Activated CD8-positive, alpha-beta T cell treated with anti-CD3 and anti-CD28 coated beads for 36 hours (primary cell): Measurements from ENCODE around the gene CES4A. TPM values are rescaled to one million over a fixed set of nuclear protein-coding genes. Genes with fewer than 3 reads are reported as not detected.
"Not testable (repeated sequence)": the region's sequence is repeated elsewhere in the genome, so short reads cannot be mapped to it uniquely, and the experiment has no call there.

Experiments
- ATAC-seq: fragments of 200-7000 bp; cut with Tn5 transposase; one replicate; pipeline ENCODE4 v1.10.0; 2021; ENCODE audit warnings: mild to moderate bottlenecking, moderate library complexity
- CTCF ChIA-PET: fragments of 350-600 bp; sonication (Branson Sonifier 250); formaldehyde crosslinking; loops from one replicate; lab custom pipeline; 2021; ENCODE audit warnings: antibody characterized with exemption; lab: Charles Lee
- POLR2A ChIA-PET: fragments of 350-600 bp; sonication (Branson Sonifier 250); formaldehyde crosslinking; loops from one replicate; lab custom pipeline; 2021; ENCODE audit warnings: antibody characterized with exemption; lab: Charles Lee
- DNase-seq: peaks from one replicate; pipeline ENCODE4 v3.0.0-alpha.2; 2020
- H3K27ac Mint-ChIP-seq: one replicate; pipeline ENCODE4 v1.8.0; 2021; ENCODE audit warnings: mild to moderate bottlenecking, mixed read lengths
- H3K27me3 Mint-ChIP-seq: one replicate; pipeline ENCODE4 v1.8.0; 2021; ENCODE audit warnings: mixed read lengths
- H3K36me3 Mint-ChIP-seq: one replicate; pipeline ENCODE4 v1.8.0; 2021; ENCODE audit warnings: low read depth, mixed read lengths
- H3K4me1 Mint-ChIP-seq: one replicate; pipeline ENCODE4 v1.8.0; 2021; ENCODE audit warnings: low read depth, mixed read lengths
- H3K4me3 Mint-ChIP-seq: one replicate; pipeline ENCODE4 v1.8.0; 2021; ENCODE audit warnings: mild to moderate bottlenecking, moderate library complexity, mixed read lengths
- H3K9me3 Mint-ChIP-seq: one replicate; pipeline ENCODE4 v1.8.0; 2021; ENCODE audit warnings: mixed read lengths
- CTCF ChIP-seq: fragments of 200-600 bp; IDR thresholded peaks from one replicate; pipeline ENCODE4 v1.8.0; 2022; ENCODE audit warnings: antibody characterized with exemption, mild to moderate bottlenecking
- intact Hi-C: fragments of 100-400 bp; cut with micrococcal nuclease; formaldehyde crosslinking; loops from one replicate; pipeline ENCODE4 v1.10.0; 2022
- total RNA-seq, 2 experiments: library from RNA; stranded (reverse); gene quantifications; one replicate each; pipeline ENCODE4 v1.2.3, GENCODE V29; 2021

Gene CES4A
- total RNA-seq, 2 experiments from 2014 or later, result 4.5 to 5.9 TPM

DNA sequence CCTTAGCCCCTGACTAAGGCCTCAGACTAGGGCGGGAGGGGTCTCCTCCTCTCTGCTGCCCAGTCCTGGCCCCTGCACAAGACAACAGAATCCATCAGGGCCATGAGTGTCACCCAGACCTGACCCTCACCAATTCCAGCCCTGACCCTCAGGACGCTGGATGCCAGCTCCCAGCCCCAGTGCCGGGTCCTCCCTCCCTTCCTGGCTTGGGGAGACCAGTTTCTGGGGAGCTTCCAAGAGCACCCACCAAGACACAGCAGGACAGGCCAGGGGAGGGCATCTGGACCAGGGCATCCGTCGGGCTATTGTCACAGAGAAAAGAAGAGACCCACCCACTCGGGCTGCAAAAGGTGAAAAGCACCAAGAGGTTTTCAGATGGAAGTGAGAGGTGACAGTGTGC lies 14.7 kb upstream of the CES4A start:
- POLR2A ChIA-PET, result interaction anchor here (1.1 to 1.4 kb wide), 3 partner anchors 40 to 69 kb away, joined by 3 to 4 read pairs (median 4); partner anchors contain the start of gene CBFB
- Mint-ChIP-seq H3K4me1 (peaks cover 24% of the 10 kb centered on the region), H3K27ac (no peak overlapping the region), H3K36me3 (no peaks in the 10 kb centered on the region), H3K4me3 (no peak overlapping the region), H3K9me3 (no peaks in the 10 kb centered on the region), H3K27me3 (peaks cover 4% of the 10 kb centered on the region)
- TF ChIP-seq CTCF, result no peak
- ATAC-seq (no peak), DNase-seq (no peak)
- intact Hi-C loops, result loop anchor here (10.0 kb wide), 1 partner anchor 211 kb away; the partner anchor contains the start of gene MATCAP1
- CTCF ChIA-PET, result interaction anchor here (1.5 to 5.2 kb wide), 3 partner anchors 13 to 182 kb away, joined by 4 to 41 read pairs (median 9); partner anchors contain the start of gene CES3

DNA sequence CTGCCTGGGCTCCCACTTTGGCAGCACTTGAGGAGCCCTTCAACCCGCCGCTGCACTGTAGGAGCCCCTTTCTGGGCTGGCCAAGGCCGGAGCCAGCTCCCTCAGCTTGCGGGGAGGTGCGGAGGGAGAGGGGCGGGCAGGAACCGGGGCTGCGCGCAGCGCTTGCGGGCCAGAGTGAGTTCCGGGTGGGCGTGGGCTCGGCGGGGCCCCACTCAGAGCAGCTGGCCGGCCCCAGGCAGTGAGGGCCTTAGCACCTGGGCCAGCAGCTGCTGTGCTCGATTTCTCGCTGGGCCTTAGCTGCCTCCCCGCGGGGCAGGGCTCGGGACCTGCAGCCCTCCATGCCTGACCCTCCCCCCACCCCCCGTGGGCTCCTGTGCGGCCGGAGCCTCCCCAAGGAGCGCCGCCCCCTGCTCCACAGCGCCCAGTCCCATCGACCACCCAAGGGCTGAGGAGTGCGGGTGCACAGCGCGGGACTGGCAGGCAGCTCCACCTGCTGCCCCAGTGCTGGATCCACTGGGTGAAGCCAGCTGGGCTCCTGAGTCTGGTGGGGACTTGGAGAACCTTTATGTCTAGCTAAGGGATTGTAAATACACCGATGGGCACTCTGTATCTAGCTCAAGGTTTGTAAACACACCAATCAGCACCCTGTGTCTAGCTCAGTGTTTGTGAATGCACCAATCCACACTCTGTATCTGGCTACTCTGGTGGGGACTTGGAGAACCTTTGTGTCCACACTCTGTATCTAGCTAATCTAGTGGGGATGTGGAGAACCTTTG lies 14.0 kb upstream of the CES4A start:
- not testable (repeated sequence) for H3K9me3 Mint-ChIP-seq, DNase-seq, ATAC-seq, H3K27me3 Mint-ChIP-seq, H3K36me3 Mint-ChIP-seq
- Mint-ChIP-seq H3K27ac (peak overlapping the region; percentile 58), H3K4me1 (peaks cover 30% of the 10 kb centered on the region), H3K4me3 (peak overlapping the region; percentile 72)
- CTCF ChIA-PET, result interaction anchor here (1.1 to 6.2 kb wide), 9 partner anchors 9 to 211 kb away, joined by 3 to 53 read pairs (median 15); partner anchors contain the start of gene CES3
- intact Hi-C loops, result loop anchor here (10.0 kb wide), 1 partner anchor 210 kb away; the partner anchor contains the start of gene MATCAP1
- POLR2A ChIA-PET, result interaction anchor here (1.0 to 1.4 kb wide), 5 partner anchors 11 to 69 kb away, joined by 3 to 5 read pairs (median 4); partner anchors contain the start of gene CBFB

GRCh38 chr16:66974932-66975246 lies 13.5 kb upstream of the CES4A start:
- ChIA-PET POLR2A (interaction anchor here (1.0 to 1.1 kb wide), 2 partner anchors 10 to 39 kb away, joined by 3 to 5 read pairs; no protein-coding TSS in a partner anchor), CTCF (interaction anchor here (1.1 to 6.2 kb wide), 12 partner anchors 9 to 453 kb away, joined by 3 to 53 read pairs (median 8); partner anchors contain the start of gene CES3)
- DNase-seq, result peak; percentile 82
- intact Hi-C loops, result loop anchor here (5.0 to 10.0 kb wide), 3 partner anchors 127 to 210 kb away; partner anchors contain the start of genes FBXL8, MATCAP1 and TRADD
- not testable (repeated sequence) for H3K36me3 Mint-ChIP-seq, ATAC-seq, H3K9me3 Mint-ChIP-seq, H3K27me3 Mint-ChIP-seq
- Mint-ChIP-seq H3K4me1 (peaks cover 31% of the 10 kb centered on the region), H3K4me3 (peak overlapping the region; percentile 72), H3K27ac (peak overlapping the region; percentile 58)

DNA sequence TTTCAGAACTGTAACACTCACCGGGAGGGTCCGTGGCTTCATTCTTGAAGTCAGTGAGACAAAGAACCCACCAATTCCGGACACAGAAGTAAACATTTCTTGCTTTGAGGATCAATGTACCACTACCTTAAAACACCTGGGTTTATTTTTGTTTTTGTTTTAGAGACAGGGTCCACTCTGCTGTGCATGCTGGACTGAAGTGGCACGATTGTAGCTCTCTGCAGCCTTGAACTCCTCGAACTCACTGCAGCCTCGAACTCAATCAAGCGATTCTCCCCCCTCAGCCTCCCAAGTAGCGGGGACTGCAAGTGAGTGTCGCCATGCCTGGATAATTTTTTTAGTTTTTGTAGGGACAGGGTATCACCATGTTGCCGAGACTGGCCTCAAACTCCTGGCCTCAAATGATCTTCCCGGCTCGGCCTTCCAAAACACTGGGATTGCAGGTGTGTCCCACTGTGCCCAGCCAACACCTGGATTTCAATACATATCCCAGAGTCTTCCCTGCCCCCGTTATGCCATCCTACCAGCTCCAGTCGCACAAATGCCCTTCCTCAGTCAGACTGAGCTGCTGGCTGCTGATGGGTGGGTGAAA lies 13.0 kb upstream of the CES4A start:
- H3K36me3 Mint-ChIP-seq, result no peaks in the 10 kb centered on the region
- no peak for ATAC-seq
- no peaks in the 10 kb centered on the region for H3K9me3 Mint-ChIP-seq
- no peak for DNase-seq
- peaks cover 34% of the 10 kb centered on the region for H3K4me1 Mint-ChIP-seq
- H3K27me3 Mint-ChIP-seq, result peaks cover 4% of the 10 kb centered on the region
- intact Hi-C loops, result loop anchor here (5.0 to 10.0 kb wide), 3 partner anchors 127 to 209 kb away; partner anchors contain the start of genes FBXL8, MATCAP1 and TRADD
- ChIA-PET POLR2A (interaction anchor here (0.9 to 1.1 kb wide), 4 partner anchors 10 to 80 kb away, joined by 3 to 6 read pairs (median 4); no protein-coding TSS in a partner anchor), CTCF (interaction anchor here (0.8 to 6.2 kb wide), 19 partner anchors 8 to 452 kb away, joined by 3 to 53 read pairs (median 6); partner anchors contain the start of genes CES3 and NOL3)
- peak overlapping the region; percentile 72 for H3K4me3 Mint-ChIP-seq
- H3K27ac Mint-ChIP-seq, result peak overlapping the region; percentile 58
- no peak for TF ChIP-seq CTCF

- CTCF ChIA-PET, result interaction anchor here (0.7 to 6.2 kb wide), 24 partner anchors 11 to 207 kb away, joined by 3 to 53 read pairs (median 6); partner anchors contain the start of genes CBFB, CES3, MATCAP1 and NOL3
- ATAC-seq, result no peak
- Mint-ChIP-seq H3K9me3 (no peaks in the 10 kb centered on the region), H3K4me3 (peak overlapping the region; percentile 26), H3K36me3 (no peaks in the 10 kb centered on the region), H3K4me1 (peaks cover 39% of the 10 kb centered on the region), H3K27me3 (peaks cover 4% of the 10 kb centered on the region), H3K27ac (no peak overlapping the region)
- POLR2A ChIA-PET, result interaction anchor here (0.6 to 1.1 kb wide), 3 partner anchors 37 to 81 kb away, joined by 3 to 6 read pairs (median 3); no protein-coding TSS in a partner anchor
- no peak for TF ChIP-seq CTCF
- intact Hi-C loops, result loop anchor here (5.0 to 10.0 kb wide), 3 partner anchors 126 to 208 kb away; partner anchors contain the start of genes FBXL8, MATCAP1 and TRADD
- no peak for DNase-seq
Observed at GRCh38 chr16:66976746-66977145, 11.6 kb upstream of the CES4A start.
